Mucosa of rectum (tissue), 2 donors: ENCODE measurements around the gene VTCN1.
"Not testable (repeated sequence)": the region's sequence is repeated elsewhere in the genome, so short reads cannot be mapped to it uniquely, and the experiment has no call there.

Source experiments
- H3K27ac ChIP-seq, 2 donors: one replicate each; pipeline ENCODE4 v1.7.0; 2013; ENCODE audit warnings: inconsistent platforms in 2 of 2, low read depth in 2 of 2, low read length in 2 of 2
- H3K27me3 ChIP-seq, 2 donors: one replicate each; pipeline ENCODE4 v1.7.0; 2013; ENCODE audit warnings: low read length in 2 of 2; ENCODE audit not compliant: control insufficient read depth in 2 of 2, insufficient read depth in 2 of 2
- H3K36me3 ChIP-seq, 2 donors: one replicate each; pipeline ENCODE4 v1.7.0; 2013; ENCODE audit warnings: low read length in 2 of 2; ENCODE audit not compliant: control insufficient read depth in 2 of 2, insufficient read depth in 2 of 2
- H3K4me1 ChIP-seq, 2 donors: one replicate each; pipeline ENCODE4 v1.7.0; 2013; ENCODE audit warnings: low read length in 2 of 2, mild to moderate bottlenecking in 1 of 2; ENCODE audit not compliant: control insufficient read depth in 2 of 2, insufficient read depth in 2 of 2
- H3K4me3 ChIP-seq, 2 donors: one replicate each; pipeline ENCODE4 v1.7.0; 2013; ENCODE audit warnings: low read length in 2 of 2
- H3K9ac ChIP-seq, 2 donors: one replicate each; pipeline ENCODE4 v1.7.0; 2013; ENCODE audit warnings: low read length in 2 of 2, low read depth in 1 of 2, mild to moderate bottlenecking in 1 of 2
- H3K9me3 ChIP-seq, 2 donors: one replicate each; pipeline ENCODE4 v1.7.0; 2013; ENCODE audit warnings: low read length in 2 of 2; ENCODE audit not compliant: control insufficient read depth in 2 of 2
- donor health status: healthy.
- donor health status: Normal muscosa, but diverticular disease.

VTCN1 gene

DNA sequence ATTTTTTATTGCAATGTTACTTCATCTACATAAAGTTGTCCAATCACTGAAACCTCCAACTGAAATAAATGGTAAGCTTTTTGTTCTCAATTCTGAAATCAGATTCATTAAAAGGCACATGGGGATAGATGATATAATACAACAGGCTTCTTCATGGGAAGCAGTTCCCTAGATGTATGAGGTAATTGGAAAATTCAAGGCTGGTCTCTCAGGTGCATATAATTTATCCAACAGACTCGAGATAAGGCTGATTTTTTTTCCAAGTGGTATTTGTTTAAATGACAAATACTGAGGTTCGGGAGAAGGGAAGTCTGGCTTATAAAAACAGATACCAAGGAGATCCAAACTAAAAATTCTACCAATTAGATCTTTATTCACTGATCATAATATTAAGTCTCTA, 103.4 kb downstream of the VTCN1 start:
- H3K36me3 ChIP-seq: peaks cover 10 to 11% of the 10 kb centered on the region in 2 donors
- H3K9me3 ChIP-seq: no peaks in the 10 kb centered on the region
- no peak overlapping the region for H3K27ac ChIP-seq
- no peak overlapping the region for H3K4me3 ChIP-seq
- H3K27me3 ChIP-seq: no peaks in the 10 kb centered on the region
- no peaks in the 10 kb centered on the region for H3K4me1 ChIP-seq
- no peak overlapping the region for H3K9ac ChIP-seq

DNA sequence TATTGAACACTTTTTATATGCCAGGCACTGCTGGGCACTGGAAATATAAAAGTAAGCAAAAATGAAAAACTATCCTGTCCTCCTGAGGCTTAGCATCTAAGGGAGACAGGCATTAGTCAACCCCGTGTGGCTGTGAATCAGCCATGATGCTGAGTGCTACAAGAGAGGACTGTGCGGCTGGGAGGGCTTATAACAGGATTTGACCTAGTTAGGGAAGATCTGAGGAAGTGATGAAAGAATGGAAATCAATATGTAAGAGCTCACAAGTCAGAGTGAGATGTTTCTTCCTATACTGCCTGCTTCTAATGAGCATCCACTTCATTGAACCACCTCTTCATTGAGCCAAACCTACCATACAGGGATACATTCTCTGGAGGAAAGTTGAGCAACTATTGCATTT, 104.2 kb downstream of the VTCN1 start:
- H3K36me3 ChIP-seq: peaks cover 11 to 17% of the 10 kb centered on the region in 2 donors
- no peak overlapping the region for H3K27ac ChIP-seq
- H3K4me1 ChIP-seq: no peaks in the 10 kb centered on the region
- no peaks in the 10 kb centered on the region for H3K27me3 ChIP-seq
- H3K4me3 ChIP-seq: no peak overlapping the region
- no peak overlapping the region for H3K9ac ChIP-seq
- H3K9me3 ChIP-seq: no peaks in the 10 kb centered on the region

DNA sequence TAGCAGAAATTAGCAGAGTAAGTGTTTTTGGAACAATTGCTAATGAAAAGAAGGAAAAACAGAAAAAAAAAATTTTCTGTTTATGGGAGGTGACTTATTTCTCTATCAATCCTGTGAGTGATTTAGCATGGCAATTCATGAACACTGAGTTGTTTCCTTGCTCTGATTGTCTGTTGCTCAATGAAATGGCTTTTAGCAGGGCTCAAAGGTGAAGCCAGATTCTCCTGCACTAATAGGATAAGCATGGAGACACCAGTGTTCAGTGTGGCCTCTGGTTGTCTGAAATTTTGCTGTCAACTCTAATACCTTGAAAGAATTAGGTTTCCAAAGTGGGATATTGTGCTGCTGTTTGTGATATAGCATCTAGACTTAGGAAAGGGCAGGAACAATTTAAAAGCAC, 105.0 kb downstream of the VTCN1 start:
- Histone ChIP-seq H3K36me3 (peaks cover 13 to 17% of the 10 kb centered on the region in 2 donors), H3K9ac (no peak overlapping the region), H3K4me1 (no peaks in the 10 kb centered on the region), H3K27ac (no peak overlapping the region), H3K9me3 (no peaks in the 10 kb centered on the region), H3K27me3 (no peaks in the 10 kb centered on the region), H3K4me3 (no peak overlapping the region)

DNA sequence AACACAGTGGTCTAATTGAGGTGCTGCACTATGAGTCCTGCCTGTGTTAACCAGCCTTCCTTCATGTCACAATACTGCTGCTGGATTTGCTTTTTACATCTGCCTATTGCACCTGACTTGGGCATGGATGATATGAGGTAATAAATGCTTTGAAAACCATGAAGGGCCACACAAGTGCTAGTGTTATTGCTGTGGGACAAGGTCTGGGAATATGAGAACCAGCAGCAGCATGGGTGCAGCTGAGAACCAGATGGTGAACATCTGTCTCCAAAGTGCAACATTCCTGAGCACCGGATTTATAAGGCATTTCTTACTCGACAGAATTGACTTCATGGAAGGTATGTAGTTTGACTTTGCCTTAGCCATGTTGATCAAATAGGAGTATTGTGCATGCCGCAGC, 105.7 kb downstream of the VTCN1 start:
- Histone ChIP-seq H3K4me3 (no peak overlapping the region), H3K9ac (no peak overlapping the region), H3K27ac (no peak overlapping the region), H3K36me3 (peaks cover 15 to 23% of the 10 kb centered on the region in 2 donors), H3K27me3 (no peaks in the 10 kb centered on the region), H3K9me3 (no peaks in the 10 kb centered on the region), H3K4me1 (no peaks in the 10 kb centered on the region)

DNA sequence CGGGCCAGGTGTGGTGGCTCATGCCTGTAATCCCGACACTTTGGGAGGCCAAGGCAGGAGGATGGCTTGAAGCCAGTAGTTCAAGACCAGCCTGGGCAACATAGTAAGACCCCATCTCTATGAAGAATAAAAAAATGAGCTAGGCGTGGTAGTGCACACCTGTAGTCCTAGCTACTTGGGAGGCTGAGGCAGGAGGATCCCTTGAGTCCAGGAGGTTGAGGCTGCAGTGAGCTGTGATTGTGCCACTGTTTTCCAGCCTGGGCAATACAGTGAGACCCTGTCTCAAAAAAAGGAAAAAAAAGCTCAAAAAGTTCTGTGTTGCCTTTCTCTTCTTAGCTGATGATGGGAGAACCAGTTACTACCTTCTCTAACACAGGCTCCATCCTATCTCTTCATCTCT, 108.9 kb downstream of the VTCN1 start:
- H3K4me3 ChIP-seq: not testable (repeated sequence)
- H3K36me3 ChIP-seq: peaks cover 34 to 35% of the 10 kb centered on the region in 2 donors

DNA sequence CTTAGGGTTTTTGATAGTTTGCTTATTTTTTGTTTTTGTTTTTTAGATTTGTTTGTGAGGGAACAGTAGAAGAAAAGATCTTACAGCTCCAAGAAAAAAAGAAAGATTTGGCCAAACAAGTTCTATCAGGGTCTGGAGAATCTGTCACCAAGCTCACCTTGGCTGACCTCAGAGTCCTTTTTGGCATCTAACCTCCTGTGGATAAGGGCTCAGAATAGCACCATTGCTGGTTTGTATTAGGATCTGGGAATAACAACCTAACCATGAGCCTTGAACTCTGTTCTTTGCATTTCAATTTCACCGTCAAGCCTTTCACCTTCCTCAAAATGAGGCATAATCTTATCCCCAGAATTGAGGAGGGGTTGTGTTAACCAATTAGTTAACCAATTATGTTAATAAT, 109.4 kb downstream of the VTCN1 start:
- Histone ChIP-seq H3K9me3 (no peaks in the 10 kb centered on the region), H3K9ac (no peak overlapping the region), H3K4me3 (no peak overlapping the region), H3K27me3 (no peaks in the 10 kb centered on the region), H3K36me3 (peaks cover 30 to 35% of the 10 kb centered on the region in 2 donors), H3K4me1 (no peaks in the 10 kb centered on the region), H3K27ac (no peak overlapping the region)

More for the DNA sequence above, 108.9 kb downstream of the VTCN1 start:
- not testable (repeated sequence) for H3K9me3 ChIP-seq, H3K27ac ChIP-seq, H3K9ac ChIP-seq, H3K27me3 ChIP-seq, H3K4me1 ChIP-seq

DNA sequence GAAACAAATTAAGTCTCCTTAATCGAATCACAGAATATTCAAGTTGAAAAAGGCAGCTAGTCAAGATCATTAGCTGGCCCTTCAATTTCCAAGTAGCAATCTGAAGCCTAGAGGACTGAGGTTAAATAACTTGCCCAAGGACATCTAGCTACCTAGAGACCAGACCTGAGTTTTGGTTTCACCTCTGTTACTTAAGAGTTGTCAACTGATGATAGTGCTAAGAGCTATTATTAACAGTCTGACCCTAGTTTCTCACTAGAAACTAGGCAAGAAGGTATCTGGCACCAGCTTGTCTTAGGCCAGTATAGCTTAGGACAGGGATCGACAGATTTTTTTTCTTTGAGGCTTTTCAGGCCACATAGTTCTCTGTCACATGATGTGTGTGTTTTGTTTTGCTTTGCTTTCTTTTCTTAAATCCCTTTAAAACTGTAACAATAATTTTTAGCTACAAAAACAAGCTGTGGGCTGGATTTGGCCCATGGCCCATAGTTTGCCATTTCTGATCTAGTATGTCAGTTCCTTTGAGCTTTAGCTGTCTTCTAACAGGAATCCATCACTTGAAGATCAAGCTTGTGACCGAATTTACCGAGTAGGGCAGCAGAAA, 112.3 kb downstream of the VTCN1 start:
- Histone ChIP-seq H3K27ac (no peak overlapping the region), H3K27me3 (no peaks in the 10 kb centered on the region), H3K4me1 (no peaks in the 10 kb centered on the region), H3K36me3 (peaks cover 35 to 44% of the 10 kb centered on the region in 2 donors), H3K4me3 (no peak overlapping the region), H3K9ac (no peak overlapping the region), H3K9me3 (no peaks in the 10 kb centered on the region)

DNA sequence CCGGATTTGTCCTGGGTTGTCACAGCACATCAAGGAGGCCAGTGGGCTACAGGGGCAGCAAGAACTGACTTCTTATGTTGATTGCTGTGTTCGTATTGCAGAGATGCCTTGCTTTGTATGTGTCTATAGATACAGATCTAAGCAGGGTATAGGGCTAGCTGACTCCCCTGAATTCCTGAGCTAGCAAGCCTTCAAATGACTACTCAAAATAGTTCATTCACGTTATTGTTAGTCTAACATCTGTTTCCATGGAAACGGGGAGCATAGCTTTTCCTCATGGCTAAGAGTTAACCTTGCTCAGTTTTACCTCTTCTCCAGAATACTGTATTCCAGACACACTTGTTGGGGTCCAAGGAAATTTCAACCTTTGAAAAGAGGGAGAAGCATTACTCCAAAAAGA, 113.3 kb downstream of the VTCN1 start:
- Histone ChIP-seq H3K9me3 (no peaks in the 10 kb centered on the region), H3K27ac (no peak overlapping the region), H3K4me1 (no peaks in the 10 kb centered on the region), H3K9ac (no peak overlapping the region), H3K36me3 (peaks cover 35 to 45% of the 10 kb centered on the region in 2 donors), H3K4me3 (no peak overlapping the region), H3K27me3 (no peaks in the 10 kb centered on the region)

DNA sequence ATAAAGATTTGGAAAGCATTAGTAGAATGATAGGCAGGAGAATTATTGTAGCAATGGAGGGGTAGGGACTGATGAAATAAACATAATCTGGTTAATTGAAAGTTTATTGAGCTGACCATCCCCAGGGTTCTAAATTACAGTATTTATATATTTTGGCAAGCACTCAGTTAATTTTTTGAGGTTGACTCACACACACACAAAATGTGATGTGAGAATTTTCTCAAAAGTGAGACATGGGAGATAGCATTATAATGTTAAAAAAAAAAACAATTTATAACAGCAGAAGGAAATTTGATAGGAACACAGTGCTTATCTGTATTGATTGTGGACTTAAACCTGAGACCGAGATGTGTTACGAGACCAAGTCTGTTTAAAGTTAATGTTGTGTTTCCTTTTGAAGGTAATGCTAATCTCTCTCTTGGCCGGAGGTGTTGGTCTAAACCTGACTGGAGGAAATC, 113.7 kb downstream of the VTCN1 start:
- Histone ChIP-seq H3K9ac (no peak overlapping the region), H3K27me3 (no peaks in the 10 kb centered on the region), H3K4me3 (no peak overlapping the region), H3K4me1 (no peaks in the 10 kb centered on the region), H3K9me3 (no peaks in the 10 kb centered on the region), H3K36me3 (peaks cover 32 to 47% of the 10 kb centered on the region in 2 donors), H3K27ac (no peak overlapping the region)

DNA sequence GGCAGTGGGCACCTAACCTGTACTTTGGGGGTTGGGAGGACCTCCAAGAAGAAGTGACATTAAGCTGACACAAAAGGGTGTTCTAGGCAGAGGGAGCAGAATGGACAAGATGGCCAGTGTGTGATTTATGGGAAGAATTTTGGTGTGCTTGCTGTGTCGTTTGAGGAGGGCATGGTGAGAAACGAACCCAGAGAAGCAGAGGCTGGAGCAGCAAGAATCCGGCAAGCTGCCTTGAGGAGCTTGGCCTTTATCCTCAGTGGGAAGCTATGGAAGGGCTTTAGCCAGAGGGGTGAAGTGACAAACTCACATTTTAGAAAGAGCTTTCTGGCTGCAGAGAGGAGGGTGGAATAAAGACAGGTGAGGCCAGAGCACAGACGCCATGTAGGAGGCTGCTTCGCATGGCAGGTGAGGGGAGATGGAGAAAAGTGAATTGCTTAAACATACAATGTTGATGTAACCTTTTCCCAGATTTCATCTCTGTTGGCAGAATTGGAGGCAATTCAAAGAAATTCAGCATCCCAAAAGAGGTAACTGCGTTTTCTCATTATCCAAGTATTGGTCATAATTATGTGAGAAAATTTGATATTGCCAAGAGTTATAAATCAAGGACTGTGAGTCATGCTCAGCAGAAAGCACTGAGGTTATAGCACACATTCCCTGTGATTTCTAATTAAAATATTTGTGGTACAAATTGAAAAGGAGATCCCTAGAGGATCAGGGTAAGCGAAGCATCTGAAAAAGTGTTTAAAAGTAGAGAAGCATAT, 115.7 kb downstream of the VTCN1 start:
- Histone ChIP-seq H3K4me1 (no peaks in the 10 kb centered on the region), H3K9ac (no peak overlapping the region), H3K36me3 (peaks cover 33 to 47% of the 10 kb centered on the region in 2 donors), H3K27me3 (no peaks in the 10 kb centered on the region), H3K9me3 (no peaks in the 10 kb centered on the region), H3K4me3 (no peak overlapping the region), H3K27ac (no peak overlapping the region)
